NT2/D1 (cell line): ENCODE data around the gene S1PR4.

Source experiments
- YY1 ChIP-seq: IDR thresholded peaks from 2 replicates; pipeline ENCODE4 v1.6.1; 2011; ENCODE audit not compliant: insufficient read length, insufficient read depth
- ZNF274 ChIP-seq: IDR thresholded peaks from 2 replicates; pipeline ENCODE4 v1.6.1; 2011; ENCODE audit warnings: mild to moderate bottlenecking, low read depth, low read length

- no peak for TF ChIP-seq ZNF274
- no peak for TF ChIP-seq YY1
Observed at GRCh38 chr19:3198901-3199700, 20.5 kb downstream of the S1PR4 start.
